Hematopoietic multipotent progenitor cell treated with erythropoietin and hydrocortisone succinate and interleukin-3 and kit ligand, for 4 days (in vitro differentiated cells): ENCODE results near the gene GJC2.

Source experiments
- DNase-seq: peaks from one replicate; pipeline ENCODE4 v3.0.0-alpha.2; 2015

The GJC2 gene

DNA sequence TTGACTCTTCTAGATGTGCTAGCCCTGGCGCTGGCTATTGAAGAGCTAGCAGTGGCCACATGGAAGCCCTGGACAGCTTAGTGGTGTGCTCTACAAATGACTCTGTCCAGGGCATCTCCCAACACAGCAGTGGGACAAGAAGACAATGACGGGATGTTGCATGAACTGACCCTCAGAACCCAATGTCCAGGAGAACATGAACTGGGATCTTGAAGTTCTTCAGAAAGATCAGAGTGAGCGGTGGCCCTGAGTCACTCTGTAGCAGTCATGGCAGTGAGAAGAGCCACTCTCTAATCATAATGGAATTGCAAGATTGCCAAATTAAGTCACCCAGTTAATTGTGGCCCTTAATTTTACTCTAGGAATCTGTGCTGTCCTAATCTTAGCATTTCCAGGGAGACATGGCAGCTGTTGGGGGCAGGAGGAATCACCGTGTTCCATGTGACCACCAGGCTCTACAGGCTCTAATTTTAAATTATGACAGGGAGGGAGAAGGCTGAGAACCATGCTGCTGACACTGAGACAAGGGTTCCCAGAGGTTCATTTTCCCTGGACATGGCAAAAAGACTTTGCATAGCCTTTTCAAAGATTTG is 47.9 kb downstream of the GJC2 start:
- no peak for DNase-seq

- DNase-seq = no peak
These were observed 49.4 kb downstream of the GJC2 start for GRCh38 chr1:228198977-228199590.

DNA sequence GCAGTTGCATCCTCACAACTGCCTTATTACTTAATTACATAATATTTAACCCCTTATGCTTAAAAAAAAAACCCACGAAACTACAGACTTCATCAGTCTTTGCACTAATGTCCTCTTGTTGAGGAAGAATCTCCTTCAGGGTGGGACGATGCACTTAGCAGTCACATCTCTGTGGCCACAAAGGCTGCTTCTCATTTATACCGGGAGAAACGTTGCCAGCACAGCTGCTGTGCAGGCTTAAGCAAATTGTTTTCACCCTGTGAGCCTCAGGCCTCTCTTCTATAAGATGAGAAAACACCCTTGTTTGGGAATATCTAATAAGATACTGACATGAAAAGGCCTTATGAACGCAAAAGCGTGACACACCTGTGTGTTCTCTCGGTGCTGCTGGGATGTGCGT is 55.2 kb downstream of the GJC2 start:
- no peak for DNase-seq

DNA sequence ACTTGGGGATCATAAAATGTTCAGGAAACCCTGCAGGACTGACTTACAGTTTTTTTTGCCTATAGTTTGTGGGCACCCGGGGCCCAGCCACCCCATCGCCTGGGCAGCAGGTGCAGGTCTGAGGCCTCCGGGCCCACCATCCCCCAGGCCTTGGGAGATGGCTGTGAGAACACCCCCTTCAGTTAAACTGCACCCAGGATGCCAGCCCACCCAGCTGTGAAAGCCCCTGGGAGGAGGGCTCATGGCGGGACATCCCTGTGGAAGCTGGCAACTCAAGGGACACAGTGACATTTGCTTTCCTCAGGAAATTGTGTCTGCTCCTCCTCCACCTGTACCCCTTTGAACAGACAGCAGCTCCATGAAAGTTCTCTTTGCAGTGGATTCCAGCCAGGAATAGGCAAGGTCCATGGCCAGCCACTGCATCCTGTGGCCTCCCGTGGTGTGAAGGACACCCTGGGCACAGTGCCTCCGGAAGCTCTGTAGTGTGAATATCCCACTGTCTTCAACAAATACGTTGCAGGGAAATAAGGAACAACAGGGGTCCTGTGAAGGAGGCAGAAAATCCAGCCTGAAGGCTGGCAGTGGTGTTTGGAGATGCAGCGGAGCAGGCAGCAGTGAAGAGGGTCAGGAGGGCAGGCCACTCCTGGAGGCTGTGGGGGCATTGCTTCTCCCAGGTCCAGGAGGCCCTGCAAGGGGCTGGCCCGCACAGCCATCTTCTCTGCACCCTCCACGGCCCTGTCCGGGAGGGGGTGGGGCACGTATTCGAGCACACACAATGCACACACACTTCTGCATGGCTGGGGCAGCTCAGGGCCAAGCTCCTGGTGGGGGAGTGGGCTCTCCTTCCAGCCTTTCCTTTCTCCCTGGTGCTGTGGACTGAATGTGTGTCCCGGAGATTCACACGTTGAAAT is 56.1 kb downstream of the GJC2 start:
- no peak for DNase-seq

GRCh38 chr1:228206582-228207351 is 57.0 kb downstream of the GJC2 start:
- DNase-seq = no peak

DNA sequence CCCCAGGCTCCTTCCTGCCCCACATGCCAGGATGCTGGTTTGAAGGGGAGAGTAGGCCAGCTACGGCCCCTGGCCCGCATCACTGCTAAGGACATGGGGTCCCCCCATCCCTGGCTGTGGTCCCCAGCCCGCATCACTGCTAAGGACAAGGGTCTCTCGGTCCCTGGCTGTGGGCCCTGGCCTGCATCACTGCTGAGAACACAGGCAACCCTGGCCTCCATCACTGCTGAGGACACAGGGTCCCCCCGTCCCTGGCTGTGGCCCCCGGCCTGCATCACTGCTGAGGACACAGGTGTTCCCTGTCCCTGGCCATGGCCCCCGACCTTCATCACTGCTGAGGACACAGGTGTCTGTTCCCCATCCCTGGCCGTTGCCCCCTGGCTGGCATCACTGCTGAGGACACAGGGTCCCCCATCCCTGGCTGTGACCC is 57.7 kb downstream of the GJC2 start:
- no peak for DNase-seq

DNA sequence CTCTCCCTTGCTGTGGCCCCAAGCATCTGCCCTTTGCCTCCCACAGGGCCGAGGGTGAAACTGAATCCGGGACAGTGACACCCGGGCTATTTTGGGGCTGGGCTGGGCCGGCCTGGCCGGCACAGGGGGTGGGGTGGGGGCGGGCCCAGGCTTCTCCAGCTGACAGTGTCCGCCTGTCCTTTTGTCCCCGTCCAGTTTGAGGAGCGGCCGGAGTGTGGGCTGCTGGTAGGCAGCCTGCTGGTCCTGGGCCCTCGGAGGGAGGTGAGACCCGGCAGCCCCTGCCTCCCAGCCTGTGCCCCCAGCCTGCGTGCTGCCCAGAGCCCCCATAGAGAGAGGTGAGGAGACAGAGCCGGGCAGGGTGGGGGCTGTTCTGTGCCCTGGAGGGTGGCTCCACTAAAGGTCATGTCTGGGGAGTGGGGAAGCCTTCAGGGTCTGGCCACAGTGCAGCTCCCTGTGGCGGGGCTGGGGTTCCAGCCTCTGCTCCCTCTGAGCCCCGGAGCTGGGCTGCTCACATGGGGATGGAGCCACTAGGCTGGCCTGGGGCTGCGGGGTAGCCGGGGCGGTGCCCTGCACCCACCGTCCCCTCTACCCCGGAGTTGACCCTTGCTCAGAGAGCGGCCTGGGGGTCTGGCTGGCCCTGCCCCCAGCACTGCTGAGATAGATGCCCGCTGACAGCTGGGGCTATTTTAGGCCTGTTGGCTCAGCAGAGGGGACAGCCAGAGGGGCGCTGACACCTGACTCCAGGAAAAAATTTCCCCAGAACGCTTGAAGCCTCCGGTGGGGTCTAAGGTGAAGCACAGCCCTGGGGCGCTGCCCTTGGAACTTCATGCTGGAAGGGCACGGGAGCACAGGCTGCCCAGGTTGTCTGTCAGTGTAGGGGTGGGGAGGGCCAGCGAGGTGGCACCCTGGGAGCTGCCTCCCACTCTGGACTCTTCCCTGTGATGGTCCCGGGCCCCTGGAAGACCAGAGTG is 58.4 kb downstream of the GJC2 start, which contains the start of gene OBSCN:
Gene OBSCN, plus strand, starts transcription at position 194 of the 971 bp plus-strand sequence. CDS start 3,740 bp downstream, outside the sequence.
- DNase-seq = no peak

- DNase-seq = no peak
These were observed 59.3 kb downstream of the GJC2 start for GRCh38 chr1:228208831-228209551.
